Measurements from ENCODE around the gene RAPSN. TPM values are rescaled to one million over a fixed set of nuclear protein-coding genes. Genes with fewer than 3 reads are reported as not detected.

RAPSN gene
- 0.07 to 0.44 TPM (median 0.28 TPM) in 3 replicates for polyA plus RNA-seq
- 0.50 TPM for polyA plus RNA-seq (2011; ENCODE audit: low read depth)
- polyA plus RNA-seq (2011; cell fraction: cytosol; rRNA removed) = 0.04 and 0.06 TPM in 2 replicates
- polyA plus RNA-seq (2011; cell fraction: nucleus; rRNA removed) = 1.0 and 1.1 TPM in 2 replicates
- polyA plus RNA-seq (2012; ENCODE audit: low replicate concordance) = 0.32 and 0.49 TPM in 2 replicates
- polyA minus RNA-seq = 0.22 to 0.99 TPM in 2 of 3 replicates, not detected in the other
- not detected for polyA minus RNA-seq (2011; cell fraction: cytosol; rRNA and poly(A)+ RNA removed)
- polyA minus RNA-seq (2011; cell fraction: nucleus; rRNA and poly(A)+ RNA removed) = 1.6 and 5.3 TPM in 2 replicates

- Histone ChIP-seq H3K9ac (ENCODE audit: control insufficient read depth, extremely low read depth, insufficient read depth, low read length) (no peak within 1 kb of the TSS), H3K4me3 (ENCODE audit: control insufficient read depth in 2 of 3, extremely low read depth in 1 of 3, insufficient read depth in 2 of 3, low read depth in 1 of 3, low read length in 3 of 3) (no peak within 1 kb of the TSS)
- dilution Hi-C loops (cut with MboI; ENCODE audit: extremely low pct_ligation_motif_present, low sequenced_read_pairs) = no loop called here
These were observed at the start of gene RAPSN for GRCh38 chr11:47448566-47449427. Gene RAPSN, minus strand, starts transcription at chr11:47449136. Its CDS starts 172 bp downstream, at chr11:47448964.

GRCh38 chr11:47498149-47498548 lies 49.2 kb upstream of the RAPSN start:
- Histone ChIP-seq H3K4me2 (ENCODE audit: control insufficient read depth, extremely low read depth, insufficient read depth, low read depth, low read length) (no peak overlapping the region), H4K20me1 (ENCODE audit: control insufficient read depth, extremely low read depth, insufficient read depth, low read length) (peaks cover 8% of the 10 kb centered on the region), H3K9me3 (ENCODE audit: control insufficient read depth, low read depth, low read length) (no peaks in the 10 kb centered on the region), H3K9me1 (ENCODE audit: control insufficient read depth, extremely low read depth, insufficient read depth, low read length) (no peaks in the 10 kb centered on the region), H3K9ac (ENCODE audit: control insufficient read depth, extremely low read depth, insufficient read depth, low read length) (no peak overlapping the region), H3K4me3 (ENCODE audit: control insufficient read depth in 2 of 3, extremely low read depth in 1 of 3, insufficient read depth in 2 of 3, low read depth in 1 of 3, low read length in 3 of 3) (no peak overlapping the region), H3K36me3 (ENCODE audit: control insufficient read depth in 2 of 2, extremely low read depth in 1 of 2, insufficient read depth in 2 of 2, low read length in 2 of 2) (peaks cover 18 to 38% of the 10 kb centered on the region in 2 experiments), H3K4me1 (ENCODE audit: control insufficient read depth, extremely low read depth, insufficient read depth, low read length) (peaks cover 2% of the 10 kb centered on the region), H3K27me3 (ENCODE audit: control insufficient read depth, extremely low read depth, insufficient read depth, low read length) (no peaks in the 10 kb centered on the region), H3K79me2 (ENCODE audit: control insufficient read depth, insufficient read depth, low read length) (peaks cover 97% of the 10 kb centered on the region), H3K27ac (ENCODE audit: control insufficient read depth, insufficient read depth, low read length) (no peak overlapping the region), H2AFZ (ENCODE audit: control insufficient read depth, low read length) (no peak overlapping the region)
- dilution Hi-C loops (cut with MboI; ENCODE audit: extremely low pct_ligation_motif_present, low sequenced_read_pairs) = no loop called here
- no peak for FAIRE-seq
- no peak for TF ChIP-seq CTCF (optimal IDR thresholded peaks at IDR 0.05 in 1 of 3, IDR thresholded peaks at IDR 0.05 in 1 of 3, conservative IDR thresholded peaks at IDR 0.05 in 1 of 3; ENCODE audit: extremely low read depth in 1 of 3, insufficient read depth in 2 of 3, low read length in 3 of 3)
- DNase-seq (ENCODE audit: low read depth, low spot score) = no peak

More at GRCh38 chr11:47448566-47449427, at the start of gene RAPSN:
- H3K27me3 ChIP-seq (ENCODE audit: control insufficient read depth, extremely low read depth, insufficient read depth, low read length) = no peaks in the 10 kb centered on the region
- no peaks in the 10 kb centered on the region for H3K9me3 ChIP-seq (ENCODE audit: control insufficient read depth, low read depth, low read length)
- H3K79me2 ChIP-seq (ENCODE audit: control insufficient read depth, insufficient read depth, low read length) = no peaks in the 10 kb centered on the region
- H3K36me3 ChIP-seq (ENCODE audit: control insufficient read depth in 2 of 2, extremely low read depth in 1 of 2, insufficient read depth in 2 of 2, low read length in 2 of 2) = peaks cover 0 to 6% of the 10 kb centered on the region in 2 experiments
- H3K4me2 ChIP-seq (ENCODE audit: control insufficient read depth, extremely low read depth, insufficient read depth, low read depth, low read length) = no peak within 1 kb of the TSS
- H3K4me1 ChIP-seq (ENCODE audit: control insufficient read depth, extremely low read depth, insufficient read depth, low read length) = no peaks in the 10 kb centered on the region
- no peak for DNase-seq (ENCODE audit: low read depth, low spot score)
- H3K9me1 ChIP-seq (ENCODE audit: control insufficient read depth, extremely low read depth, insufficient read depth, low read length) = no peaks in the 10 kb centered on the region
- no peaks in the 10 kb centered on the region for H4K20me1 ChIP-seq (ENCODE audit: control insufficient read depth, extremely low read depth, insufficient read depth, low read length)
- H3K27ac ChIP-seq (ENCODE audit: control insufficient read depth, insufficient read depth, low read length) = no peak within 1 kb of the TSS
- no peak for TF ChIP-seq CTCF (optimal IDR thresholded peaks at IDR 0.05 in 1 of 3, IDR thresholded peaks at IDR 0.05 in 1 of 3, conservative IDR thresholded peaks at IDR 0.05 in 1 of 3; ENCODE audit: extremely low read depth in 1 of 3, insufficient read depth in 2 of 3, low read length in 3 of 3)
- TF ChIP-seq EZH2 (IDR thresholded peaks at IDR 0.05; ENCODE audit: low read length) = no peak
- FAIRE-seq = no peak
- H2AFZ ChIP-seq (ENCODE audit: control insufficient read depth, low read length) = no peak within 1 kb of the TSS

Data from keratinocyte (primary cell).